Esophagus muscularis mucosa (tissue), 4 donors: Measurements from ENCODE around the gene ORM1.
"Not testable (repeated sequence)": the region's sequence is repeated elsewhere in the genome, so short reads cannot be mapped to it uniquely, and the experiment has no call there.

Experiments
- CTCF ChIP-seq, 3 experiments: fragments of 200-600 bp in 2 of 3; fragments of 450-650 bp in 1 of 3; sonication (generic) in 2 of 3; IDR thresholded peaks; one replicate each; pipeline ENCODE4 v1.5.1; 2017 to 2019; ENCODE audit warnings: antibody characterized with exemption in 3 of 3, mild to moderate bottlenecking in 2 of 3, moderate library complexity in 1 of 3
- EP300 ChIP-seq: sonication (generic); formaldehyde crosslinking; IDR thresholded peaks from one replicate; pipeline ENCODE4 v1.6.1; 2017; ENCODE audit warnings: antibody characterized with exemption
- POLR2A ChIP-seq: fragments of 450-650 bp; IDR thresholded peaks from one replicate; pipeline ENCODE4 v1.6.1; 2017; ENCODE audit warnings: antibody characterized with exemption, moderate library complexity, mild to moderate bottlenecking, low read depth
- POLR2AphosphoS5 ChIP-seq, 2 donors: sonication (generic); formaldehyde crosslinking; IDR thresholded peaks; one replicate each; pipeline ENCODE4 v1.6.1; 2017; ENCODE audit warnings: antibody characterized with exemption in 2 of 2

GRCh38 chr9:114322160-114322818, 609 bp upstream of the ORM1 start:
- not testable (repeated sequence) for TF ChIP-seq EP300; CTCF (IDR thresholded peaks at IDR 0.05); POLR2AphosphoS5 (IDR thresholded peaks at IDR 0.05); POLR2A
